Measurements from ENCODE around the gene MB.

The MB gene

DNA sequence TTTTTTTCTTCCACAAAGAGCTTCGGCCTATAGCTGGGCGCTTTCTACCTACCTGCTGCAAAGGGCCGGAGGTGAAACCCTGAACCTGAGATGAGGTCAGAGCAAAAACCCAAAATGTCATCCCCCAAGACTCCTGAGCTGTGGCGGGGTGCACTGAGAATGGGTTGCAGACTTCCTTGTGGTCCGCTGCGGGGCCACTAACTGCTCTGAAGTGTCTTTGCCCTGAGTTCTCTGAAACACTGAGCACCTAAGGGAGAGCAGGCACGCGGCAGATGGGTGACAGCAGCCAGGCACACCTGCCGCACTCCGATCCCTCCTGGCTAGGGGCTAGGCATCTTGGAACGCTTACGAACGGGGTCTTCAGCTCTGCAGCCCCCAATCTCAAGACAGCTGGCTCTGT lies 47.2 kb downstream of the MB start:
- TF ChIP-seq FOXP2 (optimal IDR thresholded peaks at IDR 0.05; ENCODE audit: borderline replicate concordance, extremely low read depth, extremely low read length, insufficient read depth) (no peak), POLR2AphosphoS5 (IDR thresholded peaks at IDR 0.05; ENCODE audit: low read depth, low read length) (no peak), TAF1 (IDR thresholded peaks at IDR 0.05; ENCODE audit: borderline replicate concordance, insufficient read depth, low read length) (no peak), SIN3A (IDR thresholded peaks at IDR 0.05; ENCODE audit: borderline replicate concordance, insufficient read depth, low read length) (no peak)
- TF ChIP-seq, protein P1, sequence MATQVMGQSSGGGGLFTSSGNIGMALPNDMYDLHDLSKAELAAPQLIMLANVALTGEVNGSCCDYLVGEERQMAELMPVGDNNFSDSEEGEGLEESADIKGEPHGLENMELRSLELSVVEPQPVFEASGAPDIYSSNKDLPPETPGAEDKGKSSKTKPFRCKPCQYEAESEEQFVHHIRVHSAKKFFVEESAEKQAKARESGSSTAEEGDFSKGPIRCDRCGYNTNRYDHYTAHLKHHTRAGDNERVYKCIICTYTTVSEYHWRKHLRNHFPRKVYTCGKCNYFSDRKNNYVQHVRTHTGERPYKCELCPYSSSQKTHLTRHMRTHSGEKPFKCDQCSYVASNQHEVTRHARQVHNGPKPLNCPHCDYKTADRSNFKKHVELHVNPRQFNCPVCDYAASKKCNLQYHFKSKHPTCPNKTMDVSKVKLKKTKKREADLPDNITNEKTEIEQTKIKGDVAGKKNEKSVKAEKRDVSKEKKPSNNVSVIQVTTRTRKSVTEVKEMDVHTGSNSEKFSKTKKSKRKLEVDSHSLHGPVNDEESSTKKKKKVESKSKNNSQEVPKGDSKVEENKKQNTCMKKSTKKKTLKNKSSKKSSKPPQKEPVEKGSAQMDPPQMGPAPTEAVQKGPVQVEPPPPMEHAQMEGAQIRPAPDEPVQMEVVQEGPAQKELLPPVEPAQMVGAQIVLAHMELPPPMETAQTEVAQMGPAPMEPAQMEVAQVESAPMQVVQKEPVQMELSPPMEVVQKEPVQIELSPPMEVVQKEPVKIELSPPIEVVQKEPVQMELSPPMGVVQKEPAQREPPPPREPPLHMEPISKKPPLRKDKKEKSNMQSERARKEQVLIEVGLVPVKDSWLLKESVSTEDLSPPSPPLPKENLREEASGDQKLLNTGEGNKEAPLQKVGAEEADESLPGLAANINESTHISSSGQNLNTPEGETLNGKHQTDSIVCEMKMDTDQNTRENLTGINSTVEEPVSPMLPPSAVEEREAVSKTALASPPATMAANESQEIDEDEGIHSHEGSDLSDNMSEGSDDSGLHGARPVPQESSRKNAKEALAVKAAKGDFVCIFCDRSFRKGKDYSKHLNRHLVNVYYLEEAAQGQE (IDR thresholded peaks at IDR 0.05; ENCODE audit: insufficient read depth in 1 of 2, low read depth in 2 of 2, low read length in 2 of 2), result no peak

DNA sequence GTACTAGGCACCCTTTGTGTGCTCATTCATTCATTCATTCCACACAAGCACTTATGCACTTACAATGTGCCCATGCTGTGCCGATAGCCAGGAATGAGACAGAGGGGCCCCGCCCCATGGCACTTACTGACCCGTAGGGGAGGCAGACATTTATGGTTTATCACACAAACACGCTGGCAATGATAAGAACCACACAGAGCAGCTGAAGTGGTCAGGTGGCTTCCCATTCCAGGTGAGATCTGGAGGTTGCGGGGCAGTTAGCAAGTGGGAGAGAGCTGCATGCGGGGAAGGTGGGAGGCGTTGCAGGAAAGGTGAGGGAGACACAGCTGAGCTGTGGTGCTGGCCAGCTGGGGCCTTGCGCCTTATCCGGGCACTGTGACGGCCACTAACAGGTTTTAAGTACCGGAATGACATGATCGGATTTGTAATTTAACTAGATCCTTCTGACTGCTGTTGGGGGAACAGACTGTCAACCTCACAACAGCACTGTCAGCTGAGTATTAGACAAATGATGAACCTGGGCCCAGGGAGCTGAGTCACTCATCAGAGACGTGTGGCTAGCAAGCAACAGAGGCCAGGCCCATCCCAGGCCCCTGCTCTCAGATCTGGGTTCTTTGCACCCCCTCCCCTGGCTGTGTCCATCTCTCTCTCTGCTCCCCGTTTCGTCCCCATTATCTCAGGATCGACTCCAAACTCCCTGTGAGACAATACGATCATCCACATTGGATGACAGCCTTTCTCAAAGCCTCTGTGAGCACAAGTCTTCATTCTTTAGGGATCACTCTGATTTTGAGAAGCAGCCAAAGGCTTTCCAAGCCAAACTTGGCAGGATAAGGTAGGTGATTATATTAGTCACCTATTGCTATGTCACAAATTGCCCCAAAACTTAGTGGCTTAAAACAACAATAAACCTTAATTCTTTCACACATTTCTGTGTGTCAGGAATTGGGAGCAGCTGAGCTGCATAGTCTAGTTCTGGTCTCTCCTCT lies 48.1 kb downstream of the MB start:
- TF ChIP-seq TAF1 (IDR thresholded peaks at IDR 0.05; ENCODE audit: borderline replicate concordance, insufficient read depth, low read length) (no peak), SIN3A (IDR thresholded peaks at IDR 0.05; ENCODE audit: borderline replicate concordance, insufficient read depth, low read length) (no peak), POLR2AphosphoS5 (IDR thresholded peaks at IDR 0.05; ENCODE audit: low read depth, low read length) (no peak), FOXP2 (optimal IDR thresholded peaks at IDR 0.05; ENCODE audit: borderline replicate concordance, extremely low read depth, extremely low read length, insufficient read depth) (no peak)
- TF ChIP-seq, protein P1 (IDR thresholded peaks at IDR 0.05; ENCODE audit: insufficient read depth in 1 of 2, low read depth in 2 of 2, low read length in 2 of 2), result no peak

DNA sequence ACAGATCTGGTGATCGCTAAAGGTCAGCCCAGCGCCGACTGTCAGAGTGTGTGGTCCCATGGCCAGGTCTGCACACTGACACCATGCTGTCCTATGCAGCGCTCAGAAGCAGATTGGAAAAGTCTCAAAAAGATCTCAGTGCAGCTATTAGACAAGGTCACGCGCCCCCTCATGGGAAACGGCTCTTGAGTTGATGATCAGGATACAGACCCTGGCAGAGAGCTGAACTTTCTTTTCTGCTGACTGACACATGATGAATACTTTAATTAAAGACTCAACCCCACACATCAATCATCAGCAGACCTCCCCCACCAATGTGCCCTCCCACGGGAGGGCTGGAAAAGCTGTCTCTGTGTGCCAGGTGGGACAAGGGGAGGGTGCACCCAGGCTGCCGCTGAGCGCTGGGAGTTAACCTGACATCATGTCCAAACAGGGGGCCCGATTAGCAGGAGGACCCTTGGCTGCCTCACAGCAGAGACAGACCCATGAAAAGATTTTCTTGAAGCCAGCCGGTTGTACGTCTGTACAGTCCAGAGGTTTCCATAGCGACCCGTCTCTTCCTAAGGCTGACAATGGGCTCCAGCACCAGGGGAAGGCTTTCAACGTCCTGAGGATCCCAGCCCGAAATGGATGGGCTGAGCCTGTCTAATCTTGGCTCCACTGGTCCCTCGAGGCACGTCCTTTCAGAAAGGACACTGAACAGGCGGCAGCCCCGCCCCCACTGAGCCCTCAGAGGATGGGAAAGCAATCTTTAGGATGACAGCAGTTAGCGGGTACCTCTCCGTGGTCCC lies 49.6 kb downstream of the MB start:
- no peak for TF ChIP-seq SIN3A (IDR thresholded peaks at IDR 0.05; ENCODE audit: borderline replicate concordance, insufficient read depth, low read length)
- no peak for TF ChIP-seq FOXP2 (optimal IDR thresholded peaks at IDR 0.05; ENCODE audit: borderline replicate concordance, extremely low read depth, extremely low read length, insufficient read depth)
- TF ChIP-seq, protein P1 (IDR thresholded peaks at IDR 0.05; ENCODE audit: insufficient read depth in 1 of 2, low read depth in 2 of 2, low read length in 2 of 2), result no peak
- no peak for TF ChIP-seq POLR2AphosphoS5 (IDR thresholded peaks at IDR 0.05; ENCODE audit: low read depth, low read length)

DNA sequence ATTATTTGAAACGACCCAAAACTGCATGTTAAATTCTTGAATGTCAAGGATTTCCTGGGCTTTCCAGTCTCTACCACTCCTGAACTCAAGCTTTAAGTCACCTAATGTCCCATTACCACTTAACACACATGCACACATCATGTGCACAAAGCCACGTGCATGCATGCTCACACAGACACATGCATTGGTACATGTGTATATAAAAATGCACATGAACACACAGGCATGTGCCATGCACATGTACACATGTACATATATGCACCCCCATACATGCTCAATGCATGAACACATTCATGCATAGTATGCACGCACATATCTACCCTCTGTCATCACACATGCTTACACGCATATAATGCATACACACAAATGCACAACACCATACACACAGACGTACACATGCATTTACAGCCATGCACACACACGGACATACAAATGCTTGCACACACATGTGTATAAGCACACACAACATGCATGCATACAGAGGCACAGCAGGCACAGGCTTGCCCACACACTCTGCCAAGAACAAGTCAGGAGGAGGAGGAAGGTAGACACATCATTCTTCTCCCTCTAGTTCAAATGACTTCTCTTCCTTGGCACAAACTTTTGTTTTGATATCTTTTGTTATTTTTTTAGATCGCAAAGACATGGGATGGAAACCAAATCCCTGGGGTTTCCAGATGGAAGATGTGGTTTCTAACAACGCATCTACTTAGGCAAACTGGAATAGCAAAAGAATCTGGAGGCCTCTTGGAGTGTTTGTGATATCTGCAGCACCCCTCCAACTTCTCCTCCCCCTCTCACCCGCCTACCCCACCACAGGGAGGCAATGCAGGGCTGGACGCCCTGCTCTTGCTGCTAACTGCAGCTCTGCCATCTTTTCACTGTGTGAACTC lies 51.9 kb downstream of the MB start:
- no peak for TF ChIP-seq FOXP2 (optimal IDR thresholded peaks at IDR 0.05; ENCODE audit: borderline replicate concordance, extremely low read depth, extremely low read length, insufficient read depth)
- no peak for TF ChIP-seq POLR2AphosphoS5 (IDR thresholded peaks at IDR 0.05; ENCODE audit: low read depth, low read length)
- TF ChIP-seq TAF1 (IDR thresholded peaks at IDR 0.05; ENCODE audit: borderline replicate concordance, insufficient read depth, low read length), result no peak
- TF ChIP-seq, protein P1 (IDR thresholded peaks at IDR 0.05; ENCODE audit: insufficient read depth in 1 of 2, low read depth in 2 of 2, low read length in 2 of 2), result no peak
- TF ChIP-seq SIN3A (IDR thresholded peaks at IDR 0.05; ENCODE audit: borderline replicate concordance, insufficient read depth, low read length), result no peak
